Measurements from ENCODE around the gene CXorf58. TPM values are rescaled to one million over a fixed set of nuclear protein-coding genes. Genes with fewer than 3 reads are reported as not detected.

CXorf58 gene
- total and polyA plus RNA-seq, 2 of the 4 experiments (the other 2 are of a cell fraction) = not detected

GRCh38 chrX:23919148-23919547, 11.3 kb downstream of the CXorf58 start:
- ChIA-PET POLR2A (ENCODE audit: unreplicated experiment) (no interaction called here), CTCF (no interaction called here)
- Histone ChIP-seq H2AK9ac (replicated peaks; ENCODE audit: low read depth, low read length, poor library complexity) (no peak overlapping the region), H2BK5ac (ENCODE audit: low read depth, low read length, poor library complexity, severe bottlenecking) (no peak overlapping the region), H4K91ac (ENCODE audit: insufficient read depth, low read depth, low read length) (no peak overlapping the region), H3K56ac (ENCODE audit: extremely low read depth, insufficient read depth, low read length) (no peak overlapping the region), H2BK15ac (ENCODE audit: low read depth, low read length) (no peak overlapping the region), H3K18ac (ENCODE audit: low read depth, low read length) (no peak overlapping the region), H4K8ac (ENCODE audit: low read depth in 2 of 2, low read length in 2 of 2) (no peak overlapping the region), H3K4me1 (ENCODE audit: control insufficient read depth, insufficient read depth, low read length) (no peaks in the 10 kb centered on the region), H3K4me2 (ENCODE audit: low read depth, low read length) (no peak overlapping the region), H3K4me3 (ENCODE audit: insufficient read depth, low read depth, low read length) (no peak overlapping the region), H3K23ac (ENCODE audit: low read depth, low read length) (no peak overlapping the region), H4K20me1 (ENCODE audit: insufficient read depth, low read length) (no peaks in the 10 kb centered on the region), H3K79me1 (ENCODE audit: low read depth in 1 of 2, low read length in 2 of 2) (no peaks in the 10 kb centered on the region), H3K9me3 (ENCODE audit: control insufficient read depth, insufficient read depth, low read length) (peaks cover 2% of the 10 kb centered on the region; the same call in 1 of the 2 replicates), H4K5ac (ENCODE audit: low read depth, low read length) (no peak overlapping the region), H3K27me3 (ENCODE audit: control insufficient read depth, insufficient read depth, low read length) (no peaks in the 10 kb centered on the region), H3K14ac (replicated peaks; ENCODE audit: low read depth, low read length) (no peak overlapping the region), H2BK120ac (ENCODE audit: low read depth, low read length) (no peak overlapping the region), H3K4ac (ENCODE audit: low read depth, low read length) (no peak overlapping the region), H3K9ac (ENCODE audit: low read depth, low read length) (no peak overlapping the region), H2AFZ (replicated peaks; ENCODE audit: low read length, poor library complexity) (no peak overlapping the region), H2BK20ac (ENCODE audit: low read depth, low read length) (no peak overlapping the region), H3K9me1 (ENCODE audit: insufficient read depth, low read length) (no peaks in the 10 kb centered on the region), H3K27ac (ENCODE audit: insufficient read depth, low read length) (no peak overlapping the region), H3K36me3 (ENCODE audit: control insufficient read depth, insufficient read depth, low read length) (no peaks in the 10 kb centered on the region), H2AK5ac (ENCODE audit: low read depth, low read length) (no peak overlapping the region)
- in situ Hi-C loops (cut with MboI; ENCODE audit: low sequenced_read_pairs) = no loop called here
- BruUV-seq (replicated peaks) = no TSS peak
- intact Hi-C loops (cut with micrococcal nuclease) = no loop called here
- ATAC-seq (ENCODE audit: low read depth) = no peak
- no peak for DNase-seq
- WGBS, 2 experiments (ENCODE audit: extremely low coverage in 2 of 2, insufficient read length in 1 of 2) = no CpG with 5 or more reads among the region's 1 CpG
- no peak for TF ChIP-seq POLR2A (IDR thresholded peaks at IDR 0.05; ENCODE audit: low read depth, low read length)
- TF ChIP-seq ELK1 (IDR thresholded peaks at IDR 0.05; ENCODE audit: borderline replicate concordance, low read depth, low read length) = no peak
- TF ChIP-seq MXI1 (IDR thresholded peaks at IDR 0.05; ENCODE audit: borderline replicate concordance, low read depth, low read length) = no peak
- TF ChIP-seq RCOR1 (IDR thresholded peaks at IDR 0.05; ENCODE audit: insufficient replicate concordance, low read length) = no peak
- TF ChIP-seq SMC3 (IDR thresholded peaks at IDR 0.05; ENCODE audit: low read depth, low read length) = no peak
- dilution Hi-C loops (cut with HindIII; ENCODE audit: low sequenced_read_pairs, unreplicated experiment) = no loop called here

Data from IMR-90 (cell line).